K562 (cell line): ENCODE data around the gene KIF26B. TPM values are rescaled to one million over a fixed set of nuclear protein-coding genes. Genes with fewer than 3 reads are reported as not detected.

Experiments used
- ATAC-seq: fragments of 200-7000 bp; cut with Tn5 transposase; 3 replicates; pipeline ENCODE4 v1.9.1; 2020; ENCODE audit warnings: moderate library complexity
- BruUV-seq: library from RNA; stranded (reverse); fragments of 400-500 nt; replicated peaks from 2 replicates; lab custom pipeline; 2021; lab: Mats Ljungman, UMichigan
- CTCF ChIA-PET: fragments of 300-600 bp; formaldehyde crosslinking; extraction: SDS; loops from one replicate; lab custom pipeline; 2021; ENCODE audit warnings: low intra/inter-chr PET ratio; lab: Yijun Ruan, JAX
- POLR2A ChIA-PET: fragments of 300-600, 350-650 bp; sonication (Branson Sonifier 250); formaldehyde crosslinking; extraction: SDS; loops from one replicate; lab custom pipeline; 2021; ENCODE audit warnings: antibody characterized with exemption, inconsistent platforms; lab: Yijun Ruan, JAX
- DNase-seq, 4 experiments: peaks; one replicate each; pipeline versions ENCODE4 v3.0.0 to v3.0.0-alpha.2; 2011 to 2018; ENCODE audit warnings: low spot score in 3 of 4, mixed read lengths in 3 of 4; ENCODE audit errors: extremely low read depth in 1 of 4
- FAIRE-seq: peaks from 2 replicates; lab custom pipeline; 2011; peaks lifted over from hg19 to GRCh38; lab: Jason Lieb, UNC
- H2AFZ ChIP-seq: 2 replicates; pipeline ENCODE4 v1.6.0; 2011; ENCODE audit warnings: low read depth, low read length, control low read depth, inconsistent platforms
- H3K27ac ChIP-seq: fragments of 200-600 bp; 3 replicates; pipeline ENCODE4 v1.8.0; 2011; ENCODE audit warnings: low read depth, mild to moderate bottlenecking, control low read depth, inconsistent platforms, low read length, moderate library complexity, mixed read lengths; ENCODE audit errors: extremely low read depth
- H3K27me3 ChIP-seq, 2 experiments: fragments of 300-600 bp in 1 of 2; 2 replicates in 1 of 2; 3 replicates in 1 of 2; pipeline versions ENCODE4 v1.6.0 to v1.8.0; 2011; ENCODE audit warnings: inconsistent platforms in 2 of 2, low read length in 2 of 2, mild to moderate bottlenecking in 1 of 2, mixed read lengths in 1 of 2, moderate library complexity in 1 of 2; ENCODE audit not compliant: control insufficient read depth in 2 of 2, insufficient read depth in 2 of 2
- H3K36me3 ChIP-seq: fragments of 300-600 bp; 3 replicates; pipeline ENCODE4 v1.8.0; 2011; ENCODE audit warnings: mild to moderate bottlenecking, low read length, inconsistent platforms; ENCODE audit not compliant: control insufficient read depth, insufficient read depth
- H3K4me1 ChIP-seq, 2 experiments: fragments of 200-600 bp in 1 of 2; replicated peaks in 1 of 2; 2 replicates in 1 of 2; 3 replicates in 1 of 2; pipeline versions ENCODE4 v1.5.1 to v1.8.0; 2011; ENCODE audit warnings: inconsistent platforms in 2 of 2, low read length in 2 of 2, mild to moderate bottlenecking in 1 of 2, mixed read lengths in 1 of 2, moderate library complexity in 1 of 2; ENCODE audit not compliant: control insufficient read depth in 2 of 2, insufficient read depth in 2 of 2
- H3K4me2 ChIP-seq: 2 replicates; pipeline ENCODE4 v1.6.1; 2011; ENCODE audit warnings: low read length, control low read depth, inconsistent platforms, mixed read lengths; ENCODE audit not compliant: insufficient read depth
- H3K4me3 ChIP-seq: fragments of 200-600 bp; sonication (generic), shearing (Covaris generic); 2 replicates; pipeline ENCODE4 v1.5.1; 2016; ENCODE audit warnings: control low read depth, inconsistent platforms
- H3K79me2 ChIP-seq: fragments of 200-600 bp; 3 replicates; pipeline ENCODE4 v1.8.0; 2011; ENCODE audit warnings: low read length, inconsistent platforms; ENCODE audit not compliant: control insufficient read depth, insufficient read depth
- H3K9ac ChIP-seq, 2 experiments: 2 replicates each; pipeline versions ENCODE4 v1.6.0 to v1.6.1; 2011; ENCODE audit warnings: low read depth in 2 of 2, low read length in 2 of 2, control low read depth in 1 of 2, inconsistent platforms in 1 of 2, mild to moderate bottlenecking in 1 of 2, mixed read lengths in 1 of 2; ENCODE audit not compliant: insufficient read depth in 1 of 2
- H3K9me1 ChIP-seq: one replicate; pipeline ENCODE4 v1.6.0; 2011; ENCODE audit warnings: inconsistent platforms, mild to moderate bottlenecking, low read length, moderate library complexity; ENCODE audit not compliant: control insufficient read depth, insufficient read depth
- H3K9me3 ChIP-seq: replicated peaks from 2 replicates; pipeline ENCODE4 v1.5.1; 2011; ENCODE audit warnings: low read depth, low read length, inconsistent platforms; ENCODE audit not compliant: control insufficient read depth, insufficient read depth
- H4K20me1 ChIP-seq: replicated peaks from 2 replicates; pipeline ENCODE4 v1.6.1; 2011; ENCODE audit warnings: low read length, inconsistent platforms, mixed read lengths; ENCODE audit not compliant: control insufficient read depth, insufficient read depth
- ATF6 ChIP-seq: sonication (generic); formaldehyde crosslinking; IDR thresholded peaks from 2 replicates; pipeline ENCODE4 v1.4.0; 2020; ENCODE audit warnings: mild to moderate bottlenecking, missing genetic modification reagents
- E2F3 ChIP-seq: fragments of 250-450 bp; sonication (Bioruptor Pico); IDR thresholded peaks from 2 replicates; pipeline ENCODE4 v1.4.0; 2020; ENCODE audit warnings: mild to moderate bottlenecking
- EP300 ChIP-seq: IDR thresholded peaks from 2 replicates; pipeline ENCODE4 v1.6.1; 2012; ENCODE audit warnings: low read length, improper control_type of control experiment
- EZH2 ChIP-seq: IDR thresholded peaks from 2 replicates; pipeline ENCODE4 v1.6.1; 2012; ENCODE audit warnings: low read depth, mild to moderate bottlenecking, inconsistent platforms, low read length, borderline replicate concordance
- FOXP1 ChIP-seq: sonication (generic); formaldehyde crosslinking; IDR thresholded peaks from 2 replicates; pipeline ENCODE4 v1.8.0; 2022; ENCODE audit warnings: mild to moderate bottlenecking, missing genetic modification reagents
- MAFF ChIP-seq: IDR thresholded peaks from 2 replicates; pipeline ENCODE4 v1.6.1; 2012; ENCODE audit warnings: low read length, improper control_type of control experiment
- SAFB ChIP-seq: fragments of 200-400 bp; formaldehyde crosslinking; IDR thresholded peaks from 2 replicates; pipeline ENCODE4 v1.6.1; 2017; ENCODE audit warnings: low read depth, low read length, borderline replicate concordance
- TCF7L2 ChIP-seq: fragments of 150-350 bp; IDR thresholded peaks from 2 replicates; pipeline ENCODE4 v1.6.1; 2016; ENCODE audit warnings: low read depth, mild to moderate bottlenecking, low read length, moderate library complexity
- TCFL5 ChIP-seq: fragments of 250-450 bp; sonication (Bioruptor Pico); conservative IDR thresholded peaks from 2 replicates; pipeline ENCODE4 v1.6.1; 2021; ENCODE audit warnings: mild to moderate bottlenecking, moderate library complexity, matching md5 sums
- ZNF133 ChIP-seq: fragments of 250-450 bp; sonication (Bioruptor Pico); IDR thresholded peaks from 2 replicates; pipeline ENCODE4 v1.4.0; 2020; ENCODE audit warnings: mild to moderate bottlenecking
- ZNF217 ChIP-seq: sonication (generic); formaldehyde crosslinking; IDR thresholded peaks from 2 replicates; pipeline ENCODE4 v1.8.0; 2022; ENCODE audit warnings: mild to moderate bottlenecking, missing genetic modification reagents
- ZNF280A ChIP-seq: fragments of 450-650 bp; IDR thresholded peaks from 2 replicates; pipeline ENCODE4 v1.6.1; 2018; ENCODE audit warnings: mild to moderate bottlenecking, low read depth; ENCODE audit not compliant: partially characterized antibody
- ZNF311 ChIP-seq: fragments of 250-450 bp; sonication (Bioruptor Pico); IDR thresholded peaks from 2 replicates; pipeline ENCODE4 v1.4.0; 2020; ENCODE audit warnings: mild to moderate bottlenecking, moderate library complexity
- WGBS: fragments of 100-300 bp; shearing (Covaris generic); methylation state at CpG from one replicate; pipeline ENCODE4 v1.1.6; 2016; ENCODE audit warnings: low coverage, mixed read lengths; ENCODE audit not compliant: insufficient coverage; ENCODE audit errors: missing lambda C conversion rate; 5-methylcytosine and 5-hydroxymethylcytosine counted together
- in situ Hi-C: fragments of 300-500 bp; cut with MboI; formaldehyde crosslinking; loops from 4 replicates; pipeline ENCODE4 v1.15.0; 2018; ENCODE audit warnings: inconsistent platforms, mixed read lengths
- intact Hi-C: fragments of 100-400 bp; cut with micrococcal nuclease; formaldehyde crosslinking; loops from 2 replicates; pipeline ENCODE4 v1.14.2; 2022
- polyA plus RNA-seq, 8 experiments: library from polyadenylated mRNA; depleted of rRNA in 4 of 8; stranded (reverse) in 5 of 8; unstranded in 3 of 8; fragments of >200 nt; fragmentation: Nextera tagmentation in 2 of 8; fragmentation: Illumina TruSeq in 1 of 8; extraction: Ambion mirVana in 2 of 8; extraction: Trizol in 1 of 8; gene quantifications; 2 replicates each; pipeline versions ENCODE4 v1.2.1 to v1.2.3, GENCODE V29; 2011 to 2014; ENCODE audit warnings: inconsistent platforms in 1 of 8, missing spikeins in 1 of 8
- total RNA-seq, 7 experiments: library from RNA; depleted of rRNA in 6 of 7; stranded (reverse); fragments of >200 nt in 6 of 7; fragmentation: Illumina TruSeq in 2 of 7; extraction: Trizol in 2 of 7; gene quantifications; 2 replicates each; pipeline versions ENCODE4 v1.2.1 to v1.2.3, GENCODE V29; 2011 to 2021; ENCODE audit warnings: low replicate concordance in 1 of 7

The KIF26B gene
- total and polyA plus RNA-seq, 9 of the 15 experiments (the other 6 are each of a cell fraction or from before 2014, with no cell fraction given), result 0.02 to 0.08 (median 0.03) TPM; not detected in 6

- no TSS peak for BruUV-seq
- no peaks in the 10 kb centered on the region for H3K36me3 ChIP-seq
- H3K9ac ChIP-seq, result no peak overlapping the region
- H2AFZ ChIP-seq, result no peak overlapping the region
- ChIA-PET CTCF (no interaction called here), POLR2A (no interaction called here)
- no peaks in the 10 kb centered on the region for H4K20me1 ChIP-seq
- no peaks in the 10 kb centered on the region for H3K79me2 ChIP-seq
- DNase-seq (no peak), ATAC-seq (no peak), FAIRE-seq (no peak)
- H3K27me3 ChIP-seq, result peaks cover 43 to 68% of the 10 kb centered on the region in 2 experiments
- no peaks in the 10 kb centered on the region for H3K9me1 ChIP-seq
- in situ Hi-C loops (no loop called here), intact Hi-C loops (no loop called here)
- H3K4me3 ChIP-seq, result no peak overlapping the region
- no peak for TF ChIP-seq TCFL5 (CRISPR knock-in tag)
- TF ChIP-seq EZH2, result no peak
- no peak for TF ChIP-seq E2F3 (CRISPR knock-in tag)
- TF ChIP-seq ZNF133 (CRISPR knock-in tag), result no peak
- no peak for TF ChIP-seq SAFB
- TF ChIP-seq FOXP1, result no peak
- TF ChIP-seq ATF6 (CRISPR knock-in tag), result no peak
- TF ChIP-seq MAFF, result no peak
- no peak for TF ChIP-seq ZNF280A
- TF ChIP-seq TCF7L2, result no peak
- no peak for TF ChIP-seq EP300
- TF ChIP-seq ZNF217 (CRISPR knock-in tag), result no peak
- TF ChIP-seq ZNF311 (CRISPR knock-in tag), result no peak
- no peak overlapping the region for H3K4me2 ChIP-seq
- no peaks in the 10 kb centered on the region for H3K9me3 ChIP-seq
- WGBS, result 2% methylated on average over 4 of the region's 4 CpGs
- H3K27ac ChIP-seq, result no peak overlapping the region
- H3K4me1 ChIP-seq, result peaks cover 0 to 4% of the 10 kb centered on the region in 2 experiments; a peak in 1 of 5 replicates
These were observed 445.9 kb downstream of the KIF26B start for GRCh38 chr1:245600658-245601057.
